Osteoblast (primary cell): ENCODE results near the gene ZNF396. TPM values are rescaled to one million over a fixed set of nuclear protein-coding genes. Genes with fewer than 3 reads are reported as not detected.

Experiments
- DNase-seq: peaks from one replicate; pipeline ENCODE4 v3.0.0; 2011; ENCODE audit warnings: low spot score, mixed read lengths; ENCODE audit not compliant: insufficient read length; ENCODE audit errors: missing footprints
- H2AFZ ChIP-seq: 2 replicates; pipeline ENCODE4 v1.6.0; 2011; ENCODE audit warnings: mild to moderate bottlenecking, low read length
- H3K27ac ChIP-seq: 2 replicates; pipeline ENCODE4 v1.5.1; 2011; ENCODE audit warnings: mild to moderate bottlenecking, low read depth, low read length, moderate library complexity
- H3K27me3 ChIP-seq: 2 replicates; pipeline ENCODE4 v1.6.0; 2012; ENCODE audit warnings: mild to moderate bottlenecking, control low read depth, inconsistent platforms, low read length, moderate library complexity; ENCODE audit not compliant: insufficient read depth
- H3K36me3 ChIP-seq: 2 replicates; pipeline ENCODE4 v1.5.1; 2011; ENCODE audit warnings: mild to moderate bottlenecking, low read length, control low read depth, moderate library complexity; ENCODE audit not compliant: insufficient read depth
- H3K4me1 ChIP-seq: 2 replicates; pipeline ENCODE4 v1.5.1; 2011; ENCODE audit warnings: mild to moderate bottlenecking, low read length, control low read depth, moderate library complexity; ENCODE audit not compliant: insufficient read depth
- H3K4me2 ChIP-seq: 2 replicates; pipeline ENCODE4 v1.6.0; 2011; ENCODE audit warnings: mild to moderate bottlenecking, low read length; ENCODE audit not compliant: insufficient read depth
- H3K4me3 ChIP-seq: fragments of 200-600 bp; sonication (generic); 3 replicates; pipeline ENCODE4 v1.5.1; 2012; ENCODE audit warnings: mild to moderate bottlenecking, low read length, inconsistent platforms; ENCODE audit not compliant: insufficient read depth
- H3K79me2 ChIP-seq: 2 replicates; pipeline ENCODE4 v1.6.0; 2012; ENCODE audit warnings: mild to moderate bottlenecking, low read length, control low read depth, inconsistent platforms; ENCODE audit not compliant: insufficient read depth
- H3K9me3 ChIP-seq: 2 replicates; pipeline ENCODE4 v1.5.1; 2011; ENCODE audit warnings: low read depth, low read length, control low read depth
- H4K20me1 ChIP-seq: 2 replicates; pipeline ENCODE4 v1.6.0; 2012; ENCODE audit warnings: mild to moderate bottlenecking, low read length, control low read depth; ENCODE audit not compliant: insufficient read depth
- total RNA-seq: library from RNA; depleted of rRNA; stranded (reverse); fragments of >200 nt; gene quantifications from 2 replicates; pipeline ENCODE4 v1.2.3, GENCODE V29; 2012
- TF ChIP-seq, protein P1 (sequence below): IDR thresholded peaks from 2 replicates; pipeline ENCODE4 v1.5.1; 2011; ENCODE audit warnings: mild to moderate bottlenecking, low read depth, low read length, moderate library complexity; ENCODE audit errors: extremely low read depth

Gene ZNF396
- total RNA-seq, 1 donor, result 3.3 TPM

DNA sequence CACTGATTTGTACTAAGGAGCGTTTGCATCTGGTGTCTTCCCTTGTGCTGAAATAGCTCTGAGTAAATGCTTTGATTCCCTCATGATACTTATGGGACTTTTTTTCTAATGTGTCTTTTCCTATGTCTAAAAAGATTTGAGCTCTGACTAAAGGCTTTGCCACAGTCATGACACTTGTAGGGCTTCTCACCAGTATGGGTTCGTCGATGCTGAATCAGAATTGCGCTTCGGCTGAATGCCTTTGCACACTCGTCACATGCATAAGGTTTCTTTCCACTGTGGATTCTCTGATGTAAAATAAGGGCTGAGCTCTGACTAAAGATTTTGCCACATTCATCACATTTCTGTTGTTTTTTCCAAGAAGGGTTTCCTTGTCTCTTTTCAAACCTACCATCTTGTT, 8.0 kb downstream of the ZNF396 start:
- H3K4me3 ChIP-seq, result no peak overlapping the region
- no peaks in the 10 kb centered on the region for H3K79me2 ChIP-seq
- H3K27ac ChIP-seq, result peak overlapping the region; percentile 74
- H3K27me3 ChIP-seq, result peaks cover 12% of the 10 kb centered on the region
- TF ChIP-seq, protein P1, sequence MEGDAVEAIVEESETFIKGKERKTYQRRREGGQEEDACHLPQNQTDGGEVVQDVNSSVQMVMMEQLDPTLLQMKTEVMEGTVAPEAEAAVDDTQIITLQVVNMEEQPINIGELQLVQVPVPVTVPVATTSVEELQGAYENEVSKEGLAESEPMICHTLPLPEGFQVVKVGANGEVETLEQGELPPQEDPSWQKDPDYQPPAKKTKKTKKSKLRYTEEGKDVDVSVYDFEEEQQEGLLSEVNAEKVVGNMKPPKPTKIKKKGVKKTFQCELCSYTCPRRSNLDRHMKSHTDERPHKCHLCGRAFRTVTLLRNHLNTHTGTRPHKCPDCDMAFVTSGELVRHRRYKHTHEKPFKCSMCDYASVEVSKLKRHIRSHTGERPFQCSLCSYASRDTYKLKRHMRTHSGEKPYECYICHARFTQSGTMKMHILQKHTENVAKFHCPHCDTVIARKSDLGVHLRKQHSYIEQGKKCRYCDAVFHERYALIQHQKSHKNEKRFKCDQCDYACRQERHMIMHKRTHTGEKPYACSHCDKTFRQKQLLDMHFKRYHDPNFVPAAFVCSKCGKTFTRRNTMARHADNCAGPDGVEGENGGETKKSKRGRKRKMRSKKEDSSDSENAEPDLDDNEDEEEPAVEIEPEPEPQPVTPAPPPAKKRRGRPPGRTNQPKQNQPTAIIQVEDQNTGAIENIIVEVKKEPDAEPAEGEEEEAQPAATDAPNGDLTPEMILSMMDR, result no peak
- no peaks in the 10 kb centered on the region for H4K20me1 ChIP-seq
- no peaks in the 10 kb centered on the region for H3K36me3 ChIP-seq
- H3K4me1 ChIP-seq, result peaks cover 18% of the 10 kb centered on the region
- H2AFZ ChIP-seq, result no peak overlapping the region
- H3K9me3 ChIP-seq, result no peaks in the 10 kb centered on the region
- H3K4me2 ChIP-seq, result no peak overlapping the region
- no peak for DNase-seq

DNA sequence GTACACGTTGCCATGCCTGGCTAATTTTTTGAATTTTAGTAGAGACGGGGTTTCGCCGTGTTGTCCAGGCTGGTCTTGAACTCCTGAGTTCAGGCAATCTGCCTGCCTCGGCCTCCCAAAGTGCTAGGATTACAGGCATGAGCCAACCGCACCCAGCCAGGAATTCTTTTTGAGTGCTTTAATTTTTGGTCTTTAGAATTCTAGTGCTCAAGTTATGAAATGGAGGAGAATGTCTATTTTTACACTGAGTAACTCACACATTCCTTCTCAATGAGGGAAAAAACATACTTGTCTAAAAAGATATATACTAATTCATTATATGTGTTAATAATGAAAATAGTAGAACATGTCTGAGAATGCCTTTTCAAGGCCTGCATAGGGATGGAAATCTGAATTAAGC, 8.5 kb downstream of the ZNF396 start:
- Histone ChIP-seq H3K4me2 (no peak overlapping the region), H3K79me2 (no peaks in the 10 kb centered on the region), H3K9me3 (no peaks in the 10 kb centered on the region), H3K36me3 (no peaks in the 10 kb centered on the region), H2AFZ (no peak overlapping the region), H3K4me1 (peaks cover 18% of the 10 kb centered on the region), H3K27ac (peak overlapping the region; percentile 74), H3K4me3 (no peak overlapping the region), H3K27me3 (peaks cover 12% of the 10 kb centered on the region), H4K20me1 (no peaks in the 10 kb centered on the region)
- peak; percentile 44 for DNase-seq
- TF ChIP-seq, protein P1, result no peak

DNA sequence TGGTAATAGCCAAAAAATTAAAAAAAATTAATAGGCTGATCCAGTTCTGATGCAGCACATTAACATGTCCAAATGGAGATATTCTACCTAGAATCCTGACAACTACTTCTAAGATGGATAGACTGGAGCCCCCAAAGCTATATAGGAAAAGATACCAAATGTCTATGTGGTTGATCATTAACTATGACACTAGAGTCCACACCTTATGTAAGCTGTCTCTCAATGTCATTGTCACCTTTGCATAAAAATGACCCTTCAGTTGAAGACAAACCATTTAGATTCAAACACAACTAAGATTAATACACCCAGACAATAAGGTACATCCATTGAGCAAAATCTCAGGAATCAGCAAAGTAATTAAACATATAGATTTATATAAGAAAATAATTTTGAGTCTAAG, 14.6 kb downstream of the ZNF396 start:
- no peak overlapping the region for H3K4me3 ChIP-seq
- H3K79me2 ChIP-seq, result no peaks in the 10 kb centered on the region
- no peak overlapping the region for H3K27ac ChIP-seq
- no peak overlapping the region for H3K4me2 ChIP-seq
- H2AFZ ChIP-seq, result no peak overlapping the region
- no peaks in the 10 kb centered on the region for H3K4me1 ChIP-seq
- no peaks in the 10 kb centered on the region for H4K20me1 ChIP-seq
- DNase-seq, result no peak
- TF ChIP-seq, protein P1, result no peak
- H3K27me3 ChIP-seq, result peaks cover 15% of the 10 kb centered on the region
- no peaks in the 10 kb centered on the region for H3K36me3 ChIP-seq
- no peaks in the 10 kb centered on the region for H3K9me3 ChIP-seq

DNA sequence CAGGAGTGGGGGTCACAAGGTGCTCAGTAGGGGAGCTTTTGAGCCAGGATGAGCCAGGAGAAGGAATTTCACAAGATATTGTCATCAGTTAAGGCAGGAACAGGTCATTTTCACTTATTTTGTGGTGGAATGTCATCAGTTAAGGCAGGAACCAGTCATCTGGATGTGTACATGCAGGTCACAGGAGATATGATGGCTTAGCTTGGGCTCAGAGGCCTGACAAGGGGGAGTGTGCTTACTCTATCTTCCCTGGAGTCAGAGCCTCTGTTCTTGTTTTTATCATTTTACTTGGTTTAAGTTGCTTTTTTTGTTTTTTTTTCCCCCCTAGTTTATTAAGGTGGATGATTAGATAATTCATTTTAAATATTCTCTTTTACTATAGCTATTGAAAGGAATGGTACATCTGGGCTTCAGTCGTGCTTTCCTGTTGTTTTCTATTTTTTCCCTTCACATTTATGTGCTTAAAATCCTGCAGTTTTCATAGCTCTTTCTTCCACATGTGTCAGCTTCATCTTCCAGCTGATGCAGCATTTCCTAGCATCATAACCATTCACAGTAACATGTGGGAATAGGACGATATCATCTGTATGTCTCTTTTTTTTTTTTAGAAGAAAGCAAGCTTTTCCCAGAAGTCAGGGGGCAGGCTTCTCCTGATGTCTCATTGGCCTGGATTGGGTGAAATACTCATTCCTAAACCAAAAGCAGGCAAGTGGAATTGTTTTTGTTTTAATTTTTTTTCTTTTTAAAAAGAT, 15.4 kb downstream of the ZNF396 start:
- H2AFZ ChIP-seq, result no peak overlapping the region
- H3K27ac ChIP-seq, result no peak overlapping the region
- no peaks in the 10 kb centered on the region for H3K79me2 ChIP-seq
- DNase-seq, result no peak
- no peak overlapping the region for H3K4me2 ChIP-seq
- H3K9me3 ChIP-seq, result no peaks in the 10 kb centered on the region
- peaks cover 15% of the 10 kb centered on the region for H3K27me3 ChIP-seq
- H3K4me1 ChIP-seq, result no peaks in the 10 kb centered on the region
- no peaks in the 10 kb centered on the region for H4K20me1 ChIP-seq
- TF ChIP-seq, protein P1, result no peak
- H3K36me3 ChIP-seq, result no peaks in the 10 kb centered on the region
- no peak overlapping the region for H3K4me3 ChIP-seq
